Endothelial cell of umbilical vein (primary cell): ENCODE results near the gene DLG5.

Experiments used
- EZH2 ChIP-seq: IDR thresholded peaks from 2 replicates; pipeline ENCODE4 v1.6.1; 2012; ENCODE audit warnings: borderline replicate concordance, low read depth, mild to moderate bottlenecking, moderate library complexity, low read length, inconsistent platforms; ENCODE audit not compliant: severe bottlenecking
- JUN ChIP-seq: IDR thresholded peaks from 2 replicates; pipeline ENCODE4 v1.6.1; 2011; ENCODE audit warnings: borderline replicate concordance, low read depth; ENCODE audit not compliant: insufficient read length, insufficient read depth
- POLR2A ChIP-seq: IDR thresholded peaks from 2 replicates; pipeline ENCODE4 v1.6.1; 2012; ENCODE audit warnings: low read depth, mild to moderate bottlenecking, control low read depth, low read length
- POLR2AphosphoS5 ChIP-seq: IDR thresholded peaks from 2 replicates; pipeline ENCODE4 v1.6.1; 2012; ENCODE audit warnings: low read depth, mild to moderate bottlenecking, control low read depth, low read length, moderate library complexity; ENCODE audit not compliant: insufficient read depth
- TF ChIP-seq, protein P1 (sequence below), 2 donors: IDR thresholded peaks; 1 replicate in 1 of 2; 2 replicates in 1 of 2; pipeline ENCODE4 v1.5.1; 2011; ENCODE audit warnings: low read length in 2 of 2, mild to moderate bottlenecking in 2 of 2, moderate library complexity in 2 of 2, control low read depth in 1 of 2, inconsistent platforms in 1 of 2, low read depth in 1 of 2; ENCODE audit not compliant: insufficient read depth in 1 of 2; ENCODE audit errors: extremely low read depth in 1 of 2
- TF ChIP-seq, protein P2 (sequence below): IDR thresholded peaks from 2 replicates; pipeline ENCODE4 v1.6.1; 2011; ENCODE audit not compliant: insufficient read depth, insufficient read length

DNA sequence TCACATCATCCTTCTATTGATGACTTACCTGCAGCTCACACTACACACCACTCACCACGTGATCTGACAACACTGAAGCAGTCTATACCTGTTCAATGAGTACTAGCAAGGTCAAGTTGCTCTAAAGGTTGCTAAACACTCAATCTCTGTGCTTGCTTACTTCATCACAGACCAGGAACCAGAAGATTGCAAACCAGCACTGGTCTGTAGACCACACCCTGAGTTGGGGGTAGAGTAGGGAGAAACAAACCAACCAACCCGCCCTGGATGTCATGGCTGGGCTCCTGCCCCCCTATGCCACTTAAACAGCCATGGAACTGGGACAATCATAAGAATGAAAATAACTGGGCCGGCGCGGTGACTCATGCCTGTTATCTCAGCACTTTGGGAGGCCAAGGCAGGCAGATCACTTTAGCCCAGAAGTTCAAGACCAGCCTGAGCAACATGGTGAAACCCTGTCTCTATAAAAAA is 19.6 kb downstream of the DLG5 start:
- TF ChIP-seq JUN, result no peak
- TF ChIP-seq, protein P1, sequence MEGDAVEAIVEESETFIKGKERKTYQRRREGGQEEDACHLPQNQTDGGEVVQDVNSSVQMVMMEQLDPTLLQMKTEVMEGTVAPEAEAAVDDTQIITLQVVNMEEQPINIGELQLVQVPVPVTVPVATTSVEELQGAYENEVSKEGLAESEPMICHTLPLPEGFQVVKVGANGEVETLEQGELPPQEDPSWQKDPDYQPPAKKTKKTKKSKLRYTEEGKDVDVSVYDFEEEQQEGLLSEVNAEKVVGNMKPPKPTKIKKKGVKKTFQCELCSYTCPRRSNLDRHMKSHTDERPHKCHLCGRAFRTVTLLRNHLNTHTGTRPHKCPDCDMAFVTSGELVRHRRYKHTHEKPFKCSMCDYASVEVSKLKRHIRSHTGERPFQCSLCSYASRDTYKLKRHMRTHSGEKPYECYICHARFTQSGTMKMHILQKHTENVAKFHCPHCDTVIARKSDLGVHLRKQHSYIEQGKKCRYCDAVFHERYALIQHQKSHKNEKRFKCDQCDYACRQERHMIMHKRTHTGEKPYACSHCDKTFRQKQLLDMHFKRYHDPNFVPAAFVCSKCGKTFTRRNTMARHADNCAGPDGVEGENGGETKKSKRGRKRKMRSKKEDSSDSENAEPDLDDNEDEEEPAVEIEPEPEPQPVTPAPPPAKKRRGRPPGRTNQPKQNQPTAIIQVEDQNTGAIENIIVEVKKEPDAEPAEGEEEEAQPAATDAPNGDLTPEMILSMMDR (IDR thresholded peaks at IDR 0.05; ENCODE audit: extremely low read depth in 1 of 2, insufficient read depth in 1 of 2, low read depth in 1 of 2, low read length in 2 of 2), result no peak
- TF ChIP-seq POLR2A, result no peak
- no peak for TF ChIP-seq EZH2
- TF ChIP-seq, protein P2, sequence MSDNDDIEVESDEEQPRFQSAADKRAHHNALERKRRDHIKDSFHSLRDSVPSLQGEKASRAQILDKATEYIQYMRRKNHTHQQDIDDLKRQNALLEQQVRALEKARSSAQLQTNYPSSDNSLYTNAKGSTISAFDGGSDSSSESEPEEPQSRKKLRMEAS, result no peak
- TF ChIP-seq POLR2AphosphoS5, result no peak
